ENCODE measurements around the gene GALNT17.
"Not testable (repeated sequence)": the region's sequence is repeated elsewhere in the genome, so short reads cannot be mapped to it uniquely, and the experiment has no call there.

The GALNT17 gene

DNA sequence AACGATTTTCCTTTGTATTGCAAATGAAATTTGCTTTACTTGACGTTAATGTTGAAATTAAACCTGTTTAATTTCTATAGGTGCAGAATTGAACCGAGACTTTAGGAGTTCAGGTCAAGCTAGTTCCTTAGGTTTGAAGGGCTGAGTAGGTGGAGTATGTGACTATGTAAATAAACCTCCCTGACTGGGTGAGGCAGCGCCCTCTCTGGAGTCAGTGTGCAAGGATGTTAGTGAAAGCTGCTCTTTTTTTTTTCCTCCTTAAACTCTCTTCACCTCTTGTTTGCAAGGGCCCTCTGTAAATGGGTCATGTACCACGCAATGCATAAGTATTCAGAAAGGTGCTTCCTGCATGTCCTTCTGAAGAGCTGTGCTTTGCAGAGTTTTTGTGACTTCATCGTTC, 33.8 kb downstream of the GALNT17 start:
- no peak for DNase-seq (ENCODE audit: low spot score)

GRCh38 chr7:71171476-71171875, 39.5 kb downstream of the GALNT17 start:
- DNase-seq (ENCODE audit: low spot score): no peak

- DNase-seq (ENCODE audit: low spot score): no peak
Observed at GRCh38 chr7:71173955-71174354, 42.0 kb downstream of the GALNT17 start.

- DNase-seq (ENCODE audit: low spot score): no peak
Observed at GRCh38 chr7:71182438-71182935, 50.5 kb downstream of the GALNT17 start.

DNA sequence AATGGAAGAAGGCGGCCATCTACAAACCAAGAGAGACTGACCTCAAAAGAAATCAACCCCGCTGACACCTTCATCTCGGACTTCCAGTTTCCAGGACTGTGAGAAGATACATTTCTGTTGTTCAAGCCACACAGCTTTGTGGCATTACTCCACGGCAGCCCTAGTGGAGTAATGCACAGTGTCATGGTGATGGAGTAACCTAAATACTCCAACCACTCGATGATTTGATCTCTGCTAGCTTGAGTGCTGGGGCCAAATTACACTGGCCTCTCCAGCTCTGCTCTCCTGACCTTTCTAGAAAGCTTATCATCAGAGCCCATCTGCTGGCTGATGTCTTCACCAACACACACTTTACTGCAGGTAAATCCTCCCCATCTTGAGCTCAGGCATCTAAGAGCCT, 52.2 kb downstream of the GALNT17 start:
- DNase-seq (ENCODE audit: low spot score): no peak

DNA sequence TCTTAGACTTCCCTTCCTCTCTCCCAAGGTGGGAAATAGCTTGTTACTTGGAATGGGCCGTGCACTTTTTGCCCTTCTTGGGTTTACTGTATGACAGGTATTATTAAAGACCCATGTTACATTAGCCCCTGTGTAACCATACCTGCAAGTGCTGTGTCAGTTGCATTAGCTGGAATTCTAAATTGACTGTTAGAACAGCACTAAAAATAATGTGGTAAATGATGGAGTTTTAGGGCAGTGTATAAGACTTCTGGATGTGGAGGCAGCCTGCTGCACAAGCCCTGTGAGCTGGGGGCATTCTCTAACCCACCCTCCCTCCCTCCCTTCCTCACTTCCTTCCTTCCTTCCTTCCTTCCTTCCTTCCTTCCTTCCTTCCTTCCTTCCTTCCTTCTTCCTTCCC, 52.7 kb downstream of the GALNT17 start:
- no peak for DNase-seq (ENCODE audit: low spot score)

- DNase-seq (ENCODE audit: low spot score): no peak
Observed at GRCh38 chr7:71186535-71187057, 54.7 kb downstream of the GALNT17 start.

DNA sequence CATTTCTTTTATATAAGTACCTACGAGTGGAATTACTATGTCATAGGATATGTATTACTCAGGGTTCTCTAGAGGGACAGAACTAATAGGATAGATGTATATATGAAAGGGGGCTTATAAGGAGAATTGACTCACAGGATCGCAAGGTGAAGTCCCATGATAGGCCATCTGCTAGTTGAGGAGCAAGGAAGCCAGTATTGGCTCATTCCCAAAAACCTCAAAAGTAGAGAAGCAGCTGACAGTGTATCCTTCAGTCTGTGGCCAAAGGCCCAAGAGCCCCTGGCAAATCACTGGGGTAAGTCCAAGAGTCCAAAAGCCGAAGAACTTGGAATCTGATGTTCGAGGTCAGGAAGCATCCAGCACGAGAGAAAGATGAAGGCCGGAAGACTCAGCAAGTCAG, 59.8 kb downstream of the GALNT17 start:
- no peak for DNase-seq (ENCODE audit: low spot score)

GRCh38 chr7:71193099-71193810, 61.3 kb downstream of the GALNT17 start:
- no peak for DNase-seq (ENCODE audit: low spot score)

- no peak for DNase-seq (ENCODE audit: low spot score)
Observed at GRCh38 chr7:71198391-71198790, 66.4 kb downstream of the GALNT17 start.

GRCh38 chr7:71198887-71199286, 66.9 kb downstream of the GALNT17 start:
- DNase-seq (ENCODE audit: low spot score): no peak

GRCh38 chr7:71206184-71206583, 74.2 kb downstream of the GALNT17 start:
- no peak for DNase-seq (ENCODE audit: low spot score)

GRCh38 chr7:71208881-71209280, 76.9 kb downstream of the GALNT17 start:
- DNase-seq (ENCODE audit: low spot score): no peak

- not testable (repeated sequence) for DNase-seq (ENCODE audit: low spot score)
Observed at GRCh38 chr7:71209484-71209883, 77.5 kb downstream of the GALNT17 start.

- no peak for DNase-seq (ENCODE audit: low spot score)
Observed at GRCh38 chr7:71210220-71210619, 78.3 kb downstream of the GALNT17 start.

- DNase-seq (ENCODE audit: low spot score): not testable (repeated sequence)
Observed at GRCh38 chr7:71212433-71212832, 80.5 kb downstream of the GALNT17 start.

DNA sequence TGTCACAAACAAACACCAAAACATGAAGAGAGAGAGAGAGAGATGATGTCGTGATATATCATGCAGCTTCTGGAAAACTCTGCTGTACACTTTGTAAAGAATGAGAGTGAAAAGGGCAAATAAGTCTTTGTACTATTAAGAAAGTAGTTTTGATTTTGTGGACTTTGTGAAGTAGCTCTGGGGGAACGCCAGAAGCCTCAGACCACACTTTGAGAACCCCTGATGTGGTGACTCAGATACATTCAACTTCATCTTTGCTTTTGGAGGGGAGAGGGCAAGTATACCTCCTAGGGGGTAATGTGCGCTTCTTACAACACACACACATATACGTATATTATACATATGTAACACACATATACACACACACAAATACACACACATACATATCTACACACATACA, 84.3 kb downstream of the GALNT17 start:
- no peak for DNase-seq (ENCODE audit: low spot score)

DNA sequence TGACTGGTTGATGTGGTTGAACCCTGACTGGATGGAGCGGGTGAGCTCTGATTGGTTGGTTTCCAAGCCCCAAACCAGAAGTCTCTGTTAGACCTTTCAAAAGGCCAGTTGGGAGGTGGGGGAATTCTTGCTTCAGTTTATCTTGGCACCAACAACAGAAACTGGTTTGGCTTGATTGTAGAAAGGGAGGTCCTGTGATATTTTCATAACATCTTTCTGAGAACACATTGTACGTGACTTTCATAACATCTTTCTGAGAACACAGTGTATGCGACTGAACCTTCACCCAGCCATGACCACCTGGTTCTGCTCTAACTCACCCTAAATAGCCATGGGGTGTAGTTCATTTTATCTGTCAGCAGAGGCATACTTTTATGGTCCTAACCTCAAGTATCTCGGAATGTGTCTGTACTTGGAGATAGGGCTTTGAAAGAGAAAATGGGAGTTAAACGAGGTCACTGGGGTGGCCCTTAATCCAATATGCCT, 88.3 kb downstream of the GALNT17 start:
- no peak for DNase-seq (ENCODE audit: low spot score)

- DNase-seq (ENCODE audit: low spot score): no peak
Observed at GRCh38 chr7:71221049-71221448, 89.1 kb downstream of the GALNT17 start.

- no peak for DNase-seq (ENCODE audit: low spot score)
Observed at GRCh38 chr7:71221549-71221948, 89.6 kb downstream of the GALNT17 start.

DNA sequence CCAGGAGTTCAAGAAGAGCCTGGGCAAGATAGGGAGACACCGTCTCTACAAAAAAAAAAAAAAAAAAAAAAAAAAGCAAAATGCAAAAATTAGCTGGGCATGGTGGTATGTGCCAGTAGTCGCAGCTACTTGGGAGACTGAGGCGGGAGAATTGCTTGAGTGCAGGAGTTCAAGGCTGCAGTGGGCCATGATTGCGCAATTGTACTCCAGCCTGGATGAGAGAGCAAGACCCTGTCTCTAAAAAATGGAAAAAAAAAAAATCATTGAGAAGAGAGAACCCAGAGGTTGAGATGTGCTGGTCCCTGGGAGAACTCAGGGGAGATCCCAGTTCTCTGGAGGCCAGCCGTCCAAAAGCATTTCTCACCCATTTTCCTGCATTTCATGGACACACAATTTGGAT, 95.2 kb downstream of the GALNT17 start:
- no peak for DNase-seq (ENCODE audit: low spot score)

- no peak for DNase-seq (ENCODE audit: low spot score)
Observed at GRCh38 chr7:71229148-71229547, 97.2 kb downstream of the GALNT17 start.

GRCh38 chr7:71229699-71230098, 97.8 kb downstream of the GALNT17 start:
- no peak for DNase-seq (ENCODE audit: low spot score)

DNA sequence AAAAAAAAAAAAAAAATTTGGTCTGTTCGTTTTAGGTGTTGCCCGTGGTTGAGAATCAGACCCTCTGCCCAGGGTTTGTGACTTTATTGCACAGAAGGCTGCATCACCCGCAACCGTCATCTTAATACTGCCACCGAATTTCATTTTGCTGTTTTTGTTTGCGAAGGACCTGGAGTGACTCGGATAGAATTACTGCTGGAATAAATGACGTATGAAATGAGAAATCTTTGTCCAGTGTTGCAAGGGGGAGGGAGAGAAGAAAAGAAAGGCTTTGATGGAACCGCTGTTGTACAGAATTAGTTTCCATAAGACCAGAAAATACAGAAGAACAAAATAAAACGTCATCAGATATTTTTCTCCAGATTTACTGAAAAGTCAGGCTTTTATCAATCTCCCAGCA, 103.3 kb downstream of the GALNT17 start:
- DNase-seq (ENCODE audit: low spot score): no peak

All from HuH-7.5 (cell line).